ENCODE results near the gene ZBTB2.
"Not testable (repeated sequence)": the region's sequence is repeated elsewhere in the genome, so short reads cannot be mapped to it uniquely, and the experiment has no call there.

The ZBTB2 gene

DNA sequence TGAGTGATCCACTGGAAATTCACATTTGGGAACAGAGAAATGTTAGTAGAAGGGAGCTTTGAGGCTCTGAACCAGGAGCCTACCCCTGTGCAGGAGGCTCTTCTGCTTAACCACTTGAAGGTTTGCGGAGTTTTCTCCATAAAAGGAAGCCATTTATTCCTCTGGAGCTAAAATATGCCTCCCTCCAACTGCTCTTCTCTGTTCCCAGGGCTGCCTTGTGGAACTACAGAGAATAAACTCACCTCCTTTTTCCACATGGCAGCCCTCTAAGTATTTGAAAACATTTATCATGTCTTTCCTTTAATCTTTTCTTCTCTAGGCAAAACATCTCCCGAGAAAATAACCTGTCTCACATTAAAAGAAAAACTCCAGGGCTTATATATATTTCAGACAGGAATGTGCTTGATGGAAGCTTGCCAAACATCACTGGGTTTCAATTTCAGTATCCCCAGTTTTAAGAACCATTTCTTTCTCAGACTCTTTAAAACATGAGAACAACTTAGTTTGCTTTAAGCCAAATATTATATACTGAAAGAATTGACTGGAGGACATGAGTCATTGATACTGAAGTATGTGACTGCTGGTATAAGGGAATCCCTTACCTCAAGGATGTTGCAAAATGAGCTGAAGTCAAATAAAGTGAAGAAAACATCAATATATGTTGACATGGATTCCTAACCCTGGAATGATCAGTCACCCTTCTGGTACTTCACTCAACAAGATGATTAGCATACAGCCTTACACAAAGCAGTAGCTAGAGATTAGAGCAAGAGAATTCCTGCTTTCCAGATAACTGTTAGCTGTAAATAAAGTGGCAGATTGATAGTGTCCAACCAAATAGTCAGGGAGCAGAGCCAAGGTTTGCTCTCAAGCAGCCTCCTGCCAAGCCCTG is 74.0 kb downstream of the ZBTB2 start:
- DNase-seq: no peak
- in situ Hi-C loops (cut with HindIII; ENCODE audit: low pct_ligation_motif_present, low pct_unique_long_range_greater_than_20kb, low sequenced_read_pairs): no loop called here

- in situ Hi-C loops (cut with HindIII; ENCODE audit: low pct_ligation_motif_present, low pct_unique_long_range_greater_than_20kb, low sequenced_read_pairs); DNase-seq: not testable (repeated sequence)
Measured at GRCh38 chr6:151315661-151316060, 75.7 kb downstream of the ZBTB2 start.

Data from ACHN (cell line).